ENCODE measurements around the gene SNPH.
"Not testable (repeated sequence)": the region's sequence is repeated elsewhere in the genome, so short reads cannot be mapped to it uniquely, and the experiment has no call there.

Gene SNPH

DNA sequence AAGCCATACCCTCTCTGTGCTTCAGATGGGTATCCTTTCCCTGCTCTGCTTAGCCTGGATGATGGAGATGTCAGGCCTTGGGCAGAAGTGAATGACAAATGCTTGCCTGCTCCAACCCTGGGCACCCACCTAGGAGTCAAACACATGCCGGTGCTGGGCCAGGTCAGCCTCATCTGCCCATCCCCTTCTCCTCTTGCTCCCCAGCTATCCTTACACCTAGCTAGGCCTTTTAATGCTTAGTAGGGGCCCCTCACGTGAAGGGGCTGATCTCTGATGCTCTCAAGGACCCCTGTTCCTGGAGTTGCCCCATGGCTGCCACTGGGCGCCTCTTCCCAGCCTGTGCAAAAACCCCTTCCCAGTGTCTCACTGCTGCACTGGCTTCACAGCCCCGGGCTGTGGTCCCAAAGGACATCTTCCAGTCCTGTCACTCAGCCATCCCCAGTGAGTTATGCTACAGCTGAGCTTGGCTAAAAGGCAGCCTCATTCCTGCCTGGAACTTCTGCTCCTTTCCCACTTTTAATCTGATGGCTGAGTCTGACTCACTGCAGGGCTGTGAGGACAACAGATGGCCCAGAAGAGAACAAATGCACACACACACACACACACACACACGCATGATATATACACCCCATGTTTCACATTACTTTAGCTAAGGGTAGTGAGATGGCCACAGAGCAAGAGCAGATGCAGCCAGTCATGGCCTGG lies 75.6 kb downstream of the SNPH start:
- DNase-seq (ENCODE audit: low read depth), result no peak
- TF ChIP-seq, protein P1, sequence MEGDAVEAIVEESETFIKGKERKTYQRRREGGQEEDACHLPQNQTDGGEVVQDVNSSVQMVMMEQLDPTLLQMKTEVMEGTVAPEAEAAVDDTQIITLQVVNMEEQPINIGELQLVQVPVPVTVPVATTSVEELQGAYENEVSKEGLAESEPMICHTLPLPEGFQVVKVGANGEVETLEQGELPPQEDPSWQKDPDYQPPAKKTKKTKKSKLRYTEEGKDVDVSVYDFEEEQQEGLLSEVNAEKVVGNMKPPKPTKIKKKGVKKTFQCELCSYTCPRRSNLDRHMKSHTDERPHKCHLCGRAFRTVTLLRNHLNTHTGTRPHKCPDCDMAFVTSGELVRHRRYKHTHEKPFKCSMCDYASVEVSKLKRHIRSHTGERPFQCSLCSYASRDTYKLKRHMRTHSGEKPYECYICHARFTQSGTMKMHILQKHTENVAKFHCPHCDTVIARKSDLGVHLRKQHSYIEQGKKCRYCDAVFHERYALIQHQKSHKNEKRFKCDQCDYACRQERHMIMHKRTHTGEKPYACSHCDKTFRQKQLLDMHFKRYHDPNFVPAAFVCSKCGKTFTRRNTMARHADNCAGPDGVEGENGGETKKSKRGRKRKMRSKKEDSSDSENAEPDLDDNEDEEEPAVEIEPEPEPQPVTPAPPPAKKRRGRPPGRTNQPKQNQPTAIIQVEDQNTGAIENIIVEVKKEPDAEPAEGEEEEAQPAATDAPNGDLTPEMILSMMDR (IDR thresholded peaks at IDR 0.05; ENCODE audit: insufficient read depth, low read depth, low read length, missing control alignments), result no peak
- H3K4me3 ChIP-seq (ENCODE audit: low read depth, low read length), result no peak overlapping the region

DNA sequence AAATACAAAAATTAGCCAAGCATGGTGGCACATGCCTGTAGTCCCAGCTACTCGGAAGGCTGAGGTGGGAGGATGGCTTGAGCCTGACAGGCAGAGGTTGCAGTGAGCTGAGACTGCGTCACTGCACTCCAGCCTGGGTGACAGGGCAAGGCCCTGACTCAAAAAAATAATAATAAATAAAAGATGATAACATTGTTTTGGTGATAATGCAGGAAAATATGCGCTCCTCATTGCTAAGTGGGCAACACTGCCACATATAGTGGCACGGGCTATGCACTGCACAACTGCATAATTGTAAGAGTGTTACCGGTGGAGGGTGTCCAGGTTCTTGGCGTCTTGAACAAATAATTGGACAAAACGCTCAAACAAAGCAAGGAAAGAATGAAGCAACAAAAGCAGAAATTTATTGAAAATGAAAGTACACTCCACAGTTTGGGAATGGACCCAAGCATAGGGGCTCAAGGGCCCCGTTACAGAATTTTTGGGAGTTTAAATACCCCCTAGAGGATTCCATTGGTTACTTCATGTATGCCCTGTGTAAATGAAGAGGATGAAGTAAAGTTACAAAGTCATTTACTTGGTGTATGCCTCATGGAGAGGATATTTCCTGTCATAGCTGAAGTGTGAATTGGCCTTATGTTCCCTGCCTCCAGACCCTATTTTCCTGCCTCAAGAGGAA lies 77.5 kb downstream of the SNPH start:
- DNase-seq (ENCODE audit: low read depth); H3K4me3 ChIP-seq (ENCODE audit: low read depth, low read length): not testable (repeated sequence)

DNA sequence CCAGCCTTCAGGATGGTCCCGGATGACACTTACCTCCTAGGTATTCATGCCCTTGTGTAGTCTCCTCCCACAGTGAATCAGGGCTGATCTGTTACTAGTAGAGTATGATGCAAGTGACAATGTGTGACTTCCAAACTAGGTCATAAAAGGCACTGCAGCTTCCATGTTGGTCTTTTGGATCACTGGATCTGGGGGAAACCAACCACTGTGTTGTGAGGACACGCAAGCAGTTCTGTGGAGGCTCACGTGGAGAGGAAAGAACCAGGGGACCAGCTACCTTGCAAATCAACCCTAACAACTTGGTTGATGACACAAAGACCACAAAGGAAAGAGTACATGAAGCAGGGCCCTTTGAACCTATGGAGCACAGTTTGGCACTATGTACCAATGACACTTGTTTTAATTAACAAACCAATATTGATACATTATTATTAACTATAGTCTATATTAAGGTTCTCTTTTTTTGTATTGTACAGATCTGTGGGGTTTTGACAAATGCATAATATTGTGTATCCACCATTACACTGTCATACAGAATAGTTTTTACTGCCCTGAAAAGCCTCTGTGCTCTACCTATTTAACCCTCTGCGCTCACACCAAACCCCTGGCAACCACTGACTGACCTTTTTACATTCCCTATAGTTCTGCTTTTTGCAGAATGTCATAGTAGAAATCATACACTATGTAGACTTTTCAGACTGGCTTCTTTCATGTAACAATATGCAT lies 79.1 kb downstream of the SNPH start:
- no peak for DNase-seq (ENCODE audit: low read depth)
- H3K4me3 ChIP-seq (ENCODE audit: low read depth, low read length), result no peak overlapping the region
- TF ChIP-seq, protein P1 (IDR thresholded peaks at IDR 0.05; ENCODE audit: insufficient read depth, low read depth, low read length, missing control alignments), result no peak

DNA sequence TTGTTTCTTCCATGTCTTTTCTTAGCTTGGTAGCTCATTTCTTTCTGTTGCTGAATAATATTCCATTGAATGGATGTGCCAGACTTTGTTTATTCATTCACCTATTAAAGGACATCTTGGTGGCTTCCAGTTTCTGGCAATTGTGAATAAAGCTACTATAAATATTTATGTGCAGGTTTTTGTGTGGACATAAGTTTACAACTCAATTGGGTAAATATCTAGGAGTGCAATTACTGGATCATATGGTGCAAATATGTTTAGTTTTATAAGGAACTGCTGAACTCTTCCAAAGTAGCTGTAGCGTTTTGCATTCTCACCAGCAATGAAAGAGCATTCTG lies 79.6 kb downstream of the SNPH start:
- TF ChIP-seq, protein P1 (IDR thresholded peaks at IDR 0.05; ENCODE audit: insufficient read depth, low read depth, low read length, missing control alignments), result no peak
- no peak for DNase-seq (ENCODE audit: low read depth)
- H3K4me3 ChIP-seq (ENCODE audit: low read depth, low read length), result no peak overlapping the region

DNA sequence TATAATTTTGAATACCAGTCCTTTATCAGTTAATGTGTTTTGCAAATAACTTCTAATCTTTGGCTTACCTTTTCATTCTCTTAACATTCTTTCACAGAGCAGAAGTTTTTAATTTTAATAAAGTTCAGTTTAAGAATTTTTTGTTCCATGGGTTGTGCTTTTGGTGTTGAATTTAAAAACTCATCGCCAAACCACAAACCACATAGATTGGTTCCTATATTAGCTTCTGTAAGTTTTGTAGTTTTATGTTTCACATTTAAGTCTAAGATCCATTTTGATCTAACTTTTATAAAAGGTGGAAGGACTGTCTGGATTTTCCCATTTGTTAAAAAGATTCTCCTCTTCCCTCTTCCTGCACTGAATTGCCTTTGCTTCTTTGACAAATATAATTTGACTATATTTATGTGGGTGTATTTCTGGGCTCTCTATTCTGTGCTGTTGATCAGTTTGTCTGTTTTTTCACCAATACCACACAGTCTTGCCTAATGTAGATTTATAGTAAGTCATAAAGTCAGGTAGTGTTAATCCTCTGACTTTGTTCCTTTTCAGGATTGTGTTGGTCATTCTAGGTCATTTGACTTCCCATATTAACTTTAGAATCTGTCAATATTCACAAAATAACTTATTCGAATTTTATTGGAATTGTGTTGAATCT lies 80.3 kb downstream of the SNPH start:
- DNase-seq (ENCODE audit: low read depth), result no peak
- H3K4me3 ChIP-seq (ENCODE audit: low read depth, low read length), result no peak overlapping the region
- TF ChIP-seq, protein P1 (IDR thresholded peaks at IDR 0.05; ENCODE audit: insufficient read depth, low read depth, low read length, missing control alignments), result no peak

DNA sequence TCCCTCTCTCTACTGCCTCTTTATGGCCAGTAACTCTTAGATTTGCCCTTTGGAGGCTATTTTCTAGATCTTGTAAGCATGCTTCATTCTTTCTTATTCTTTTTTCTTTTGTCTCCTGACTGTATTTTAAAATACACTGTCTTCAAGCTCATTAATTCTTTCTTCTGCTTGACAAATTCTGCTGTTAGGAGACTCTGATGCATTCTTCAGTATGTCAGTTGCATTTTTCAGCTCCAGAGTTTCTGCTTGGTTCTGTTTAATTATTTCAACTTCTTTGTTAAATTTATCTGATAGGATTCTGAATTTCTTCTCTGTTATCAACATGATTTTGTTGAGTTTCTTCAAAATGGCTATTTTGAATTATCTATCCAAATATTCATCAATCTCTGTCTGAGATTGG lies 87.9 kb downstream of the SNPH start:
- TF ChIP-seq, protein P1 (IDR thresholded peaks at IDR 0.05; ENCODE audit: insufficient read depth, low read depth, low read length, missing control alignments), result no peak
- DNase-seq (ENCODE audit: low read depth), result no peak
- H3K4me3 ChIP-seq (ENCODE audit: low read depth, low read length), result no peak overlapping the region
